ENCODE measurements around the gene DLGAP1.
A peak's percentile ranks its signal among the peaks of the same experiment; 100 is the strongest.
"Not testable (repeated sequence)": the region's sequence is repeated elsewhere in the genome, so short reads cannot be mapped to it uniquely, and the experiment has no call there.

DLGAP1 gene

GRCh38 chr18:4026542-4026941 is 428.6 kb downstream of the DLGAP1 start:
- TF ChIP-seq GLIS3 (CRISPR knock-in tag; IDR thresholded peaks at IDR 0.05) (no peak), ZNF565 (CRISPR knock-in tag; conservative IDR thresholded peaks at IDR 0.05; ENCODE audit: low read depth) (no peak), ZC3H10 (CRISPR knock-in tag; IDR thresholded peaks at IDR 0.05) (no peak), ZFP3 (CRISPR knock-in tag; IDR thresholded peaks at IDR 0.05) (no peak)

GRCh38 chr18:4024702-4025101 is 430.4 kb downstream of the DLGAP1 start:
- no peak for ATAC-seq
- TF ChIP-seq ZNF8 (CRISPR knock-in tag; IDR thresholded peaks at IDR 0.05) (no peak), GLIS3 (CRISPR knock-in tag; IDR thresholded peaks at IDR 0.05) (no peak), ZFP30 (CRISPR knock-in tag; IDR thresholded peaks at IDR 0.05) (no peak), POU6F1 (CRISPR knock-in tag; IDR thresholded peaks at IDR 0.05; ENCODE audit: borderline replicate concordance, low read depth) (no peak), ZFP3 (CRISPR knock-in tag; IDR thresholded peaks at IDR 0.05) (no peak), PPARA (CRISPR knock-in tag; IDR thresholded peaks at IDR 0.05; ENCODE audit: borderline replicate concordance) (no peak), SNAI2 (CRISPR knock-in tag; IDR thresholded peaks at IDR 0.05) (no peak), ISL1 (CRISPR knock-in tag; IDR thresholded peaks at IDR 0.05) (no peak), ESRRG (CRISPR knock-in tag; IDR thresholded peaks at IDR 0.05) (no peak), CREB5 (CRISPR knock-in tag; IDR thresholded peaks at IDR 0.05; ENCODE audit: low read depth) (no peak), ZC3H10 (CRISPR knock-in tag; IDR thresholded peaks at IDR 0.05) (no peak), ZNF70 (CRISPR knock-in tag; IDR thresholded peaks at IDR 0.05) (no peak), TOX (CRISPR knock-in tag; IDR thresholded peaks at IDR 0.05; ENCODE audit: borderline replicate concordance) (no peak), BACH2 (CRISPR knock-in tag; IDR thresholded peaks at IDR 0.05; ENCODE audit: borderline replicate concordance) (no peak), CSDC2 (CRISPR knock-in tag; IDR thresholded peaks at IDR 0.05) (no peak), RARB (CRISPR knock-in tag; IDR thresholded peaks at IDR 0.05) (no peak), TCF4 (CRISPR knock-in tag; IDR thresholded peaks at IDR 0.05; ENCODE audit: borderline replicate concordance) (no peak)

More at GRCh38 chr18:4026542-4026941, 428.6 kb downstream of the DLGAP1 start:
- no peak for ATAC-seq

- ATAC-seq: not testable (repeated sequence)
Observed at GRCh38 chr18:4022749-4023148, 432.4 kb downstream of the DLGAP1 start.

- TF ChIP-seq ZNF70 (CRISPR knock-in tag; IDR thresholded peaks at IDR 0.05) (no peak), PPARA (CRISPR knock-in tag; IDR thresholded peaks at IDR 0.05; ENCODE audit: borderline replicate concordance) (no peak), OSR1 (CRISPR knock-in tag; IDR thresholded peaks at IDR 0.05) (no peak), ISL1 (CRISPR knock-in tag; IDR thresholded peaks at IDR 0.05) (no peak)
- no peak for ATAC-seq
Observed at GRCh38 chr18:4020026-4020425, 435.1 kb downstream of the DLGAP1 start.

- TF ChIP-seq BACH2 (CRISPR knock-in tag; IDR thresholded peaks at IDR 0.05; ENCODE audit: borderline replicate concordance) (no peak), TCF4 (CRISPR knock-in tag; IDR thresholded peaks at IDR 0.05; ENCODE audit: borderline replicate concordance) (no peak), SNAI2 (CRISPR knock-in tag; IDR thresholded peaks at IDR 0.05) (no peak), ZNF70 (CRISPR knock-in tag; IDR thresholded peaks at IDR 0.05) (no peak)
- 0 out of 3 replicates have a peak, but pooled peaks have one; percentile 46 for ATAC-seq
Observed at GRCh38 chr18:4017480-4017879, 437.6 kb downstream of the DLGAP1 start.

GRCh38 chr18:4016391-4017049 is 438.6 kb downstream of the DLGAP1 start:
- TF ChIP-seq ZNF565 (CRISPR knock-in tag; conservative IDR thresholded peaks at IDR 0.05; ENCODE audit: low read depth): no peak
- TF ChIP-seq ESRRG (CRISPR knock-in tag; IDR thresholded peaks at IDR 0.05): no peak
- TF ChIP-seq TOX (CRISPR knock-in tag; IDR thresholded peaks at IDR 0.05; ENCODE audit: borderline replicate concordance): no peak
- no peak for TF ChIP-seq CSRNP3 (CRISPR knock-in tag; IDR thresholded peaks at IDR 0.05)
- no peak for ATAC-seq

All from SK-N-SH treated with all-trans-retinoic acid at 6 μM for 48 hours (cell line).